AG04449 (cell line): ENCODE results near the gene STK32B.

ENCODE experiments used
- CTCF ChIA-PET: fragments of 350-600 bp; formaldehyde crosslinking; extraction: SDS; loops from one replicate; lab custom pipeline; 2021; ENCODE audit warnings: antibody characterized with exemption; lab: Yijun Ruan, JAX
- POLR2A ChIA-PET: fragments of 400-600, 350-600 bp; formaldehyde crosslinking; extraction: SDS; loops from one replicate; lab custom pipeline; 2020; ENCODE audit warnings: antibody characterized with exemption, inconsistent platforms; lab: Yijun Ruan, JAX
- DNase-seq: peaks from one replicate; pipeline ENCODE4 v3.0.0-alpha.2; 2010; ENCODE audit warnings: low read depth, low spot score
- H3K4me3 ChIP-seq: 2 replicates; pipeline ENCODE4 v1.5.1; 2011; ENCODE audit warnings: low read depth, mild to moderate bottlenecking, control low read depth, low read length
- TF ChIP-seq, protein P1 (sequence below): IDR thresholded peaks from one replicate; pipeline ENCODE4 v1.5.1; 2011; ENCODE audit warnings: mild to moderate bottlenecking, moderate library complexity, low read length, control low read depth, inconsistent platforms; ENCODE audit not compliant: insufficient read depth; ENCODE audit errors: missing control alignments

STK32B gene

DNA sequence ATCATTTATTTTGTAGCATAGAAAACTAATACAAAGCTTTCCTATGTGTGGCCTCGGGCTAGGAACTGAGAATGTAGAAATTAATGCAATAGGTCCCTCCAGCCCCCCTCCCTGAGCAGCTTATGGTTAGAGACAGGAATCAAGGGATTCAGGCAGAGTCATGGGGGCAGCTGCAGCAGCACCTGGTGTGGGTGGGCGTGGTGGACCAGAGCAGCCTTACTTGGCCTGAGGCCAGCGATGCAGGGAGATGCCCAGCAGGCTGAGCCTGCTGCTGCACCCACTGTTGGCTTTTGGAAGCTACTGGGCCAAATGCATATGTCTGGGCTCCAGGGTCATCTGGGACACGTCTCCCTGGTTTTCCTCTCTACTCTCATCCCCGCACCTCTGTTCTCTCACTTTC, 74.0 kb downstream of the STK32B start:
- ChIA-PET POLR2A (no interaction called here), CTCF (interaction anchor here (0.8 to 1.0 kb wide), 2 partner anchors 10 to 74 kb away, joined by 3 to 5 read pairs; partner anchors contain the start of gene STK32B)
- no peak overlapping the region for H3K4me3 ChIP-seq
- DNase-seq = no peak
- TF ChIP-seq, protein P1, sequence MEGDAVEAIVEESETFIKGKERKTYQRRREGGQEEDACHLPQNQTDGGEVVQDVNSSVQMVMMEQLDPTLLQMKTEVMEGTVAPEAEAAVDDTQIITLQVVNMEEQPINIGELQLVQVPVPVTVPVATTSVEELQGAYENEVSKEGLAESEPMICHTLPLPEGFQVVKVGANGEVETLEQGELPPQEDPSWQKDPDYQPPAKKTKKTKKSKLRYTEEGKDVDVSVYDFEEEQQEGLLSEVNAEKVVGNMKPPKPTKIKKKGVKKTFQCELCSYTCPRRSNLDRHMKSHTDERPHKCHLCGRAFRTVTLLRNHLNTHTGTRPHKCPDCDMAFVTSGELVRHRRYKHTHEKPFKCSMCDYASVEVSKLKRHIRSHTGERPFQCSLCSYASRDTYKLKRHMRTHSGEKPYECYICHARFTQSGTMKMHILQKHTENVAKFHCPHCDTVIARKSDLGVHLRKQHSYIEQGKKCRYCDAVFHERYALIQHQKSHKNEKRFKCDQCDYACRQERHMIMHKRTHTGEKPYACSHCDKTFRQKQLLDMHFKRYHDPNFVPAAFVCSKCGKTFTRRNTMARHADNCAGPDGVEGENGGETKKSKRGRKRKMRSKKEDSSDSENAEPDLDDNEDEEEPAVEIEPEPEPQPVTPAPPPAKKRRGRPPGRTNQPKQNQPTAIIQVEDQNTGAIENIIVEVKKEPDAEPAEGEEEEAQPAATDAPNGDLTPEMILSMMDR = no peak

DNA sequence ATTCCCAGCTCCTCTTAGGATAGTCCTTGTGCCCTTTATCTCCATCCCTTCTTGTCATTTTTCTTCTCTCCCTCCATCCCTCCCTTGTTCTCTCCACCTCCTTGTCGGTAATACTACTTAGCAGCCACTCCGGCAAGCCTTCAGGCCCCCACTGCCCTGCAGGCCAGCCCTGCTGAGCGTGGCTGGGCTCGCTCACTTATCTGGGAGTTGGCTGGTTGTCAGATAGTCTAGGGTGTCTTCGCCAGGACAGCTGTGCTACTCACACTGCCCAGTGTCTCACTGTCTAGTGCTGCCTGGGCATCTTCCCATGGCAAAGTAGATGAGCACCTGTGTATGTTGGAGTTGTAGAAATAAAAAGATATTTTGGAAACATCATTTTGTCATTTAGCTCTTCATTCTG, 75.0 kb downstream of the STK32B start:
- no peak overlapping the region for H3K4me3 ChIP-seq
- CTCF ChIA-PET = no interaction called here
- TF ChIP-seq, protein P1 = no peak
- POLR2A ChIA-PET = no interaction called here
- no peak for DNase-seq

DNA sequence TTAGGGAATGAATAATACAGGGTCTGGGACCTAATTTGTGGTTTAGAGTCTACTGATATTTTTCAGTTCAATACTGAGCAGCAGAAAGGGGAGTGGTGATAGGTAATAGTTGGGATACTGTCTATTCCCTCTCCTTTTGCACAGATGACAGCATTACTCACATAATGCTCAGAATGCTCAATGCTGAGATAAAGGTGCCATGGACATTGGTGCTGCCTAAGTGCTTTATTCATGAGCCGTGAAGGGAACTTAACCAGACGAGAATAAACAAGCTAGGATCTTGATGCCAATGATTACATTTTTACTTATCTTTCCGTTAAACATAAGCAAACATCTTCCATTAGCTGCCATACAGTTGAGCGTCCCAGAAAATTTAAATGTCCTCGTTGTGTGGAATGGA, 75.6 kb downstream of the STK32B start:
- no peak overlapping the region for H3K4me3 ChIP-seq
- POLR2A ChIA-PET = no interaction called here
- TF ChIP-seq, protein P1 = no peak
- CTCF ChIA-PET = interaction anchor here (1.4 kb wide), 1 partner anchor 15 kb away, joined by 3 read pairs; no protein-coding TSS in a partner anchor
- no peak for DNase-seq

DNA sequence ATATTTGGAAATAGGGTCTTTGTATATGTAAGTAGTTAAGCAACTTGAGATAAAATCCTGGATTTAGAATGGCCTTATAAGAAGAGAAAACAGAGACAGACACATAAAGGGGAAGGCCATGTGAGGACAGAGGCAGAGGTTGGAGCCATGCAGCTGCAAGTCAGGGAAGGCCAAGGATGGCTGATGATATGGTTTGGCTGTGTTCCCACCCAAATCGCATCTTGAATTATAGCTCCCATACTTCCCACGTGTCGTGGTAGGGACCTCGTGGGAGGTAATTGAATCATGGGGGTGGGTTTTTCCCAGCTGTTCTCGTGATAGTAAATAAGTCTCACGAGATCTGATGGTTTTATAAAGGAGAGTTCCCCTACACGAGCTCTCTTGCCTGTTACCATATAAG, 76.3 kb downstream of the STK32B start:
- H3K4me3 ChIP-seq = no peak overlapping the region
- POLR2A ChIA-PET = no interaction called here
- TF ChIP-seq, protein P1 = no peak
- no peak for DNase-seq
- CTCF ChIA-PET = interaction anchor here (1.4 kb wide), 1 partner anchor 14 kb away, joined by 3 read pairs; no protein-coding TSS in a partner anchor

DNA sequence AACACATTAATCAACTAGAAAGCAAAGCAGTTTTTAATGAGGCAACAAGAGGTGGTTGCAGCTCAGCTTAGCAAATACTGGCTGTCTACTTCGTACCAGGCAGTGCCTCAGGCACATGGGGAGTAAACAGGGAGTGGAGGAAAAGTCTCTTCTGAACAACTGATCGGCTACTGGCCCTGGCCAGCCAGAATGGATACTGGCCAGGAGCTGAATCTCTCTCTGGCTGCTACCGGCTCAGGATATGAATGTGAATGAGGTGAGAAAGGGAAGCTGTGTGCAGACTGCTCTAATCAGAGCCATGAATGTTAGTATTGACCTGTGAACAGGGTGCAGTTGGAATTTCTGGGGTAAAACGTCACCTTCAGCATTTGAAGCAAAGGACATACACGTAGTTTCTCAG, 77.3 kb downstream of the STK32B start:
- no peak for DNase-seq
- H3K4me3 ChIP-seq = no peak overlapping the region
- TF ChIP-seq, protein P1 = no peak
- ChIA-PET CTCF (interaction anchor here (0.9 kb wide), 2 partner anchors 12 to 641 kb away, joined by 3 read pairs; no protein-coding TSS in a partner anchor), POLR2A (no interaction called here)

DNA sequence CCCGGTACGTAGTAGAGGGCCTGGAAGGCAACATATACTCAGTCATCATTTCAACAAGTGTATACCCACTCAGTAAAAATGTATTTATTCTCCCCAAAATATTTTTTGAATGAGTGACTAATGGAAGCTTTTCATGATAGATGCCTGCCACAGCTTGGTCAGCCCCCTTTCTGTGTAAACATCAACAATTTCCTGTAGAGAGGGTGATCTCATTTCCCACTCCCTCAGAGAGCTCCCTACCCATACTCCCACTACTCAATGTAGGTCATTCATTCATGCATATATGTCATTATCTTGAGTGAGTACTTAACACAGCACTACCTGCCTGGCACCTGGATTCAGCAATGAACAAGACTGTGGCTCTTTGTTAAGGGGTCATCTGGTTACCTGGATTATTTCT, 81.9 kb downstream of the STK32B start:
- POLR2A ChIA-PET = no interaction called here
- TF ChIP-seq, protein P1 = no peak
- CTCF ChIA-PET = no interaction called here
- H3K4me3 ChIP-seq = no peak overlapping the region
- no peak for DNase-seq
